Measurements from ENCODE around the gene DPP10.

- TF ChIP-seq ZZZ3 (IDR thresholded peaks at IDR 0.05; ENCODE audit: control insufficient read depth, insufficient read length, low read depth) (no peak), ATF7 (IDR thresholded peaks at IDR 0.05; ENCODE audit: low read depth) (no peak), YY1 (IDR thresholded peaks at IDR 0.05; ENCODE audit: low read depth, low read length) (no peak), SUZ12 (IDR thresholded peaks at IDR 0.05; ENCODE audit: unreplicated experiment) (no peak), HDAC2 (IDR thresholded peaks at IDR 0.05) (no peak)
- TF ChIP-seq, protein P1, sequence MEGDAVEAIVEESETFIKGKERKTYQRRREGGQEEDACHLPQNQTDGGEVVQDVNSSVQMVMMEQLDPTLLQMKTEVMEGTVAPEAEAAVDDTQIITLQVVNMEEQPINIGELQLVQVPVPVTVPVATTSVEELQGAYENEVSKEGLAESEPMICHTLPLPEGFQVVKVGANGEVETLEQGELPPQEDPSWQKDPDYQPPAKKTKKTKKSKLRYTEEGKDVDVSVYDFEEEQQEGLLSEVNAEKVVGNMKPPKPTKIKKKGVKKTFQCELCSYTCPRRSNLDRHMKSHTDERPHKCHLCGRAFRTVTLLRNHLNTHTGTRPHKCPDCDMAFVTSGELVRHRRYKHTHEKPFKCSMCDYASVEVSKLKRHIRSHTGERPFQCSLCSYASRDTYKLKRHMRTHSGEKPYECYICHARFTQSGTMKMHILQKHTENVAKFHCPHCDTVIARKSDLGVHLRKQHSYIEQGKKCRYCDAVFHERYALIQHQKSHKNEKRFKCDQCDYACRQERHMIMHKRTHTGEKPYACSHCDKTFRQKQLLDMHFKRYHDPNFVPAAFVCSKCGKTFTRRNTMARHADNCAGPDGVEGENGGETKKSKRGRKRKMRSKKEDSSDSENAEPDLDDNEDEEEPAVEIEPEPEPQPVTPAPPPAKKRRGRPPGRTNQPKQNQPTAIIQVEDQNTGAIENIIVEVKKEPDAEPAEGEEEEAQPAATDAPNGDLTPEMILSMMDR (IDR thresholded peaks at IDR 0.05 in 2 of 3, conservative IDR thresholded peaks at IDR 0.05 in 1 of 3; ENCODE audit: control insufficient read depth in 2 of 3, extremely low read depth in 1 of 3, insufficient read depth in 1 of 3, low read depth in 3 of 3, low read length in 3 of 3) = no peak
These were observed 641.3 kb downstream of the DPP10 start for GRCh38 chr2:115083711-115084110.

All from GM12878 (cell line).